H1 (cell line): Measurements from ENCODE around the gene KLHL41.

Source experiments
- ATF3 ChIP-seq: IDR thresholded peaks from 2 replicates; pipeline ENCODE4 v1.6.1; 2011; ENCODE audit warnings: low read depth, mild to moderate bottlenecking, low read length; ENCODE audit not compliant: insufficient read depth
- CTCF ChIP-seq, 3 experiments: IDR thresholded peaks; 1 replicate in 2 of 3; 2 replicates in 1 of 3; pipeline versions ENCODE4 v1.5.1 to v1.6.1; 2011; ENCODE audit warnings: low read length in 3 of 3, mild to moderate bottlenecking in 3 of 3, inconsistent platforms in 2 of 3, low read depth in 1 of 3, moderate library complexity in 1 of 3; ENCODE audit not compliant: insufficient read depth in 1 of 3; ENCODE audit errors: control extremely low read depth in 1 of 3
- FOSL1 ChIP-seq: IDR thresholded peaks from 2 replicates; pipeline ENCODE4 v1.6.1; 2011; ENCODE audit warnings: mild to moderate bottlenecking, low read depth, low read length, moderate library complexity; ENCODE audit not compliant: insufficient read depth
- GTF2F1 ChIP-seq: IDR thresholded peaks from 2 replicates; pipeline ENCODE4 v1.6.1; 2012; ENCODE audit warnings: low read depth, low read length, improper control_type of control experiment, borderline replicate concordance
- HDAC6 ChIP-seq: IDR thresholded peaks from one replicate; pipeline ENCODE4 v1.7.1; 2012; ENCODE audit warnings: low read depth, mild to moderate bottlenecking, inconsistent platforms, low read length, moderate library complexity
- POLR2A ChIP-seq, 2 experiments: IDR thresholded peaks; 1 replicate in 1 of 2; 2 replicates in 1 of 2; pipeline ENCODE4 v1.6.1; 2011; ENCODE audit warnings: low read depth in 2 of 2, low read length in 2 of 2, mild to moderate bottlenecking in 2 of 2; ENCODE audit errors: control extremely low read depth in 1 of 2
- SIX5 ChIP-seq: IDR thresholded peaks from 2 replicates; pipeline ENCODE4 v1.6.1; 2011; ENCODE audit warnings: mild to moderate bottlenecking, low read depth, low read length
- SP1 ChIP-seq: IDR thresholded peaks from 2 replicates; pipeline ENCODE4 v1.6.1; 2011; ENCODE audit warnings: low read depth, low read length
- TAF7 ChIP-seq: optimal IDR thresholded peaks from 2 replicates; pipeline ENCODE3; 2011; ENCODE audit warnings: low read depth, mild to moderate bottlenecking, inconsistent platforms, low read length, moderate library complexity, borderline replicate concordance
- USF2 ChIP-seq: IDR thresholded peaks from 2 replicates; pipeline ENCODE4 v1.6.1; 2011; ENCODE audit warnings: low read length, improper control_type of control experiment

GRCh38 chr2:169562519-169562918 is 53.0 kb downstream of the KLHL41 start:
- TF ChIP-seq CTCF (IDR thresholded peaks at IDR 0.05; ENCODE audit: control extremely low read depth in 1 of 3, insufficient read depth in 1 of 3, low read depth in 1 of 3, low read length in 3 of 3) (no peak), SP1 (no peak), SIX5 (no peak), GTF2F1 (no peak), TAF7 (no peak), USF2 (no peak), ATF3 (no peak), FOSL1 (no peak), POLR2A (IDR thresholded peaks at IDR 0.05; ENCODE audit: control extremely low read depth in 1 of 2, low read depth in 2 of 2, low read length in 2 of 2) (no peak), HDAC6 (no peak)
